Subcutaneous abdominal adipose tissue (tissue), 5 donors: ENCODE results near the gene FBXL12.
"Not testable (repeated sequence)": the region's sequence is repeated elsewhere in the genome, so short reads cannot be mapped to it uniquely, and the experiment has no call there.

ENCODE experiments used
- H3K27ac ChIP-seq: one replicate; pipeline ENCODE4 v1.7.0; 2013; ENCODE audit warnings: low read depth, mild to moderate bottlenecking, inconsistent platforms, low read length, moderate library complexity
- H3K27me3 ChIP-seq, 5 donors: one replicate each; pipeline ENCODE4 v1.7.0; 2013; ENCODE audit warnings: low read length in 5 of 5, inconsistent platforms in 1 of 5; ENCODE audit not compliant: control insufficient read depth in 5 of 5, insufficient read depth in 4 of 5
- H3K36me3 ChIP-seq, 5 donors: one replicate each; pipeline ENCODE4 v1.7.0; 2013; ENCODE audit warnings: low read length in 5 of 5; ENCODE audit not compliant: control insufficient read depth in 5 of 5, insufficient read depth in 5 of 5
- H3K4me1 ChIP-seq, 5 donors: one replicate each; pipeline ENCODE4 v1.7.0; 2013; ENCODE audit warnings: low read length in 5 of 5, mild to moderate bottlenecking in 3 of 5, moderate library complexity in 1 of 5; ENCODE audit not compliant: control insufficient read depth in 5 of 5, insufficient read depth in 5 of 5
- H3K4me3 ChIP-seq, 5 donors: one replicate each; pipeline ENCODE4 v1.7.0; 2013; ENCODE audit warnings: low read length in 5 of 5, low read depth in 1 of 5
- H3K9ac ChIP-seq, 5 donors: one replicate each; pipeline ENCODE4 v1.7.0; 2013; ENCODE audit warnings: low read length in 5 of 5, mild to moderate bottlenecking in 4 of 5, moderate library complexity in 3 of 5
- H3K9me3 ChIP-seq, 5 donors: one replicate each; pipeline ENCODE4 v1.7.0; 2013; ENCODE audit warnings: low read length in 5 of 5; ENCODE audit not compliant: control insufficient read depth in 5 of 5
- donor health status: healthy.
- donor health status: healthy.
- donor health status: healthy.
- donor health status: healthy.
- donor health status: healthy.

FBXL12 gene

DNA sequence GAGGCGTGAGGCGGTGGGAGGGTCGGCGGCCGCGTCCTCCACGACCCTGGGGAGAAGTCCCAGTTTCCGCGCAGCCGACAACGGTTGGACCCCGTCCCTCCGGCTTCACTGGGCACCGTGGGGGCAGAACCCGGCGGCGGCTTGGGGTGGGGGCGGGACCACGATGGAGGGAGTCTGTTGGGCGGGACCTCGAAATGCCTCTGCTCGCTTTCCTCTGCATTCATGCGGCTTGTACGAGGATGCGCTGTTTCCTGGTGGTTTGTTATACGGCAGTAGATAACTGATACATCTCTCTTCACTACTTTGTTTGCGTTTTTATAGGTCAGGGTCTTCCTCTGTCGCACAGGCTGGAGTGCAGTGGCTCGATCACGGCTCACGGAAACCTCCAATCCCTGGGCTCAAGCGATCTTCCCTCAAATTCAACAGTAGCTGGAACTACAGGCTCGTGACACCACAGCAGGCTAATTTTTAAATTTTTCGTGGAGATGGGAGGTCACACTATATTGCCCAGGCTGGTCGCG, 25.7 kb downstream of the FBXL12 start:
- Histone ChIP-seq H3K27ac (peak overlapping the region; percentile 74), H3K9me3 (no peaks in the 10 kb centered on the region), H3K4me1 (peaks cover 0 to 15% (median 5%) of the 10 kb centered on the region in 5 donors), H3K4me3 (peak overlapping the region; percentile 29 to 83 (median 78)), H3K27me3 (no peaks in the 10 kb centered on the region), H3K36me3 (no peaks in the 10 kb centered on the region), H3K9ac (peak overlapping the region in 3 of 5 donors; percentile 70 to 76 (median 71))

DNA sequence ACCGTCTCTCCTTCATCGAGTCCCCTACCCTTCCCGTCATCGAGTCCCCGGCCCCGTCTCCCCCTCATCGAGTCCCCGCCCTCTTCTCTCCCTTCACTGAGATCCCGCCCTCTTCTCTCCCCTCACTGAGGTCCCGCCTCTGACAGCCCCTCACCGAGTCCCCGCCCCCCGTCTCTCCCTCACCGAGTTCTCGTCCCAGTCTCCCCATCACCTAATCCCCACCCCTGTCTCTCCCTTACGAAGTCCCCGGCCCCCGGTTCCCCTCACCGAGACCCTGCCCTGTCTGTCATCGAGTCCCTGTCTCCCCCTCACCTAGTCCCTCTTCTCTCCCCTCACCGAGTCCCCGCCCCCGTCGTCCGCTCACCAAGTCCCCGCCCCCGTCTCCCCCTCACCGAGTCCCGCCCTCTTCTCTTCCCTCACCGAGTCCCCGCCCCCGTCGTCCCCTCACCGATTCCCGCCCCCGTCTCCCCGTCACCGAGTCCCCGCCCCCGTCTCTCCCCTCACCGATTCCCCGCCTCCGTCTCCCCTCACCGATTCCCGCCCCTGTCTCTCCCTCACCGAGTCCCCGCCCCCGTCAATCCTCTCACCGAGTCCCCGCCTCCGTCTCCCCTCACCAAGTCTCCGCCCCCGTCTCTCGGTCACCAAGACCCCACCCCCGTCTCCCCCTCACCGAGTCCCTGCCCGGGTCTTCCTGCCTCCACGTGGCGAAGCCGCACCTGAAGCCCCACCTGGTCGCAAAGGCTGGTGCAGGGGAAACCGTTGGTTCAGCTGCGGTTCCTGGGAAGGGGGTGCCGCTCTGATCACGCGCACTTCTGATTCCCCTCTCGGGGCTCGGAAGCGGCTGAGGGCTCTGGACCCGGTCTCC, 26.4 kb downstream of the FBXL12 start:
- H3K27me3 ChIP-seq, result no peaks in the 10 kb centered on the region
- peak overlapping the region; percentile 66 to 83 (median 78) for H3K4me3 ChIP-seq
- peaks cover 0 to 15% (median 5%) of the 10 kb centered on the region in 5 donors for H3K4me1 ChIP-seq
- no peaks in the 10 kb centered on the region for H3K9me3 ChIP-seq
- peak overlapping the region; percentile 74 for H3K27ac ChIP-seq
- H3K36me3 ChIP-seq, result no peaks in the 10 kb centered on the region
- H3K9ac ChIP-seq, result peak overlapping the region in 3 of 5 donors; percentile 70 to 76 (median 71)

DNA sequence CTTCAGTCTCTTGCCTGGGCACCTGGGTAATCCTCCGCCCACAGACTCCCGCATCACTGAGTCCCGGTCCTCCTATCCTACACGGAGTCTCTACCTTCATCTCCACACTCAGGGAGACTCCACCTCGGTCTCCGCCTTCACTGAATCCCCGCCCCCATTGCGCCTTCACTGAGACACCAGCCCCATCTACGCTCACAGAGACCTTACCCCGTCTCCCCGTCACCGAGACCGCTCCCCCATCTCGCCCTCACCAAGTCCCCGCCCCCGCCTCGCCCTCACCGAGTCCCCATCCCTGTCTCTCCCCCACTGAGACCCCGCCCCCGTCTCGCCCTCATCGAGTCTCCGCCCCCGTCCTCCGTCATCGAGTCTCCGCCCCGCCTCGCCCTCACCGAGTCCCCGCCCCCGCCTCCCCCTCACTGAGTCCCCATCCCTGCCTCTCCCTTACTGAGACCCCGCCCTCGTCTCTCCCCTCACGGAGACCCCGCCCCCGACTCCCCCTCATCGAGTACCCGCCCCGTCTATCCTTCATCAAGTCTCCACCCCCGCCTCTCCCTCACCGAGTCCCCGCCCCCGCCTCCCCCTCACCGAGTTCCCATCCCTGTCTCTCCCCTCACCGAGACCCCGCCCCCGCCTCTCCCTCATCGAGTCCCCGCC, 27.2 kb downstream of the FBXL12 start:
- Histone ChIP-seq H3K9ac (no peak overlapping the region), H3K36me3 (no peaks in the 10 kb centered on the region), H3K27ac (peak overlapping the region; percentile 60), H3K4me1 (peaks cover 0 to 17% (median 5%) of the 10 kb centered on the region in 5 donors), H3K9me3 (no peaks in the 10 kb centered on the region), H3K27me3 (no peaks in the 10 kb centered on the region), H3K4me3 (peak overlapping the region; percentile 64 to 78 (median 75))

DNA sequence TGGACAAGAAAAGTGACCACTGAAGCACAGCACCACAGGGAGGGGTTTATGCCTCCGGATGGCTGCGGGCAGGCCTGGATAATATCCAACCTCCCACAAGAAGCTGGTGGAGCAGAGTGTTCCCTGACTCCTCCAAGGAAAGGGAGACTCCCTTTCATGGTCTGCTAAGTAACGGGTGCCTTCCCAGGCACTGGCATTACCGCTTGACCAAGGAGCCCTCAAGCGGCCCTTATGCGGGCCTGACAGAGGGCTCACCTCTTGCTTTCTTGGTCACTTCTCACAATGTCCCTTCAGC, 27.9 kb downstream of the FBXL12 start:
- H3K27me3 ChIP-seq, H3K9me3 ChIP-seq, H3K36me3 ChIP-seq, H3K9ac ChIP-seq, H3K4me3 ChIP-seq: not testable (repeated sequence)
- peaks cover 0 to 22% (median 12%) of the 10 kb centered on the region in 5 donors for H3K4me1 ChIP-seq
- H3K27ac ChIP-seq, result peak overlapping the region; percentile 23

DNA sequence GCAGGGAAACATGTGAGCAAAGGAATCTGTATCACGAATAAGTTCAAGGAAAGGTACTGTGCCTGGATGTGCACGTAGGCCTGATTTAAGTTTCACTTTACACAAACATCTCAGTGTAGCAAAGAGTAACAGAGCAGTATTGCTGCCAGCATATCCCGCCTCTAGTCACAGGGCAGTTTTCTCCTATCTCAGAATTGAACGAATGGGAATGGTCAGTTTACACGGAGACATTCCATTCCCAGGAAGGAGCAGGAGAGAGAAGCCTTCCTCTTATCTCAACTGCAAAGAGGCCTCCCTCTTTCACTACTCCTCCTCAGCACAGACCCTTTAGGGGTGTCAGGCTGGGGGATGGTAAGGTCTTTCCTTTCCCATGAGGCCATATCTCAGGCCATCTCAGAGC, 29.3 kb downstream of the FBXL12 start:
- H3K27me3 ChIP-seq, H3K4me3 ChIP-seq, H3K27ac ChIP-seq, H3K36me3 ChIP-seq, H3K9ac ChIP-seq, H3K9me3 ChIP-seq: not testable (repeated sequence)
- peaks cover 0 to 28% (median 22%) of the 10 kb centered on the region in 5 donors for H3K4me1 ChIP-seq

DNA sequence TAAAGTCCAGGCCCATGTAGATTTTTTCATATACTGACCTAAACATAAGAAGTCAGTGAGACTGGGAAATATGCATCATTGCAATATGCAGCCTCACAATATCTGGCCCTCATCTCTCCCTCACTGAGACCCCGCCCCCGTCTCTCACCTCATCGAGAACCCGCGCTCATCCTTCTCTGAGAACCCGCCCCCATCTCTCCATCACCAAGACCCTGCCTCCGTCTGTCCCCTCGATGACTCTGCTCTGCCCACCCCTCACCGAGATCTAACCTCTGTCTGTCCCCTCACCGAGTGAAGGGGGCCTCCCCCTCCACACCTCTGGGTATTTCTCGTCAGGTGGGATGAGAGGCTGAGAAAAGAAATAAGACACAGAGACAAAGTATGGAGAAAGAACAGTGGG, 29.8 kb downstream of the FBXL12 start:
- Histone ChIP-seq H3K27ac (no peak overlapping the region), H3K36me3 (no peaks in the 10 kb centered on the region), H3K4me3 (no peak overlapping the region), H3K9me3 (no peaks in the 10 kb centered on the region), H3K9ac (no peak overlapping the region), H3K27me3 (no peaks in the 10 kb centered on the region), H3K4me1 (peaks cover 0 to 30% (median 24%) of the 10 kb centered on the region in 5 donors)

DNA sequence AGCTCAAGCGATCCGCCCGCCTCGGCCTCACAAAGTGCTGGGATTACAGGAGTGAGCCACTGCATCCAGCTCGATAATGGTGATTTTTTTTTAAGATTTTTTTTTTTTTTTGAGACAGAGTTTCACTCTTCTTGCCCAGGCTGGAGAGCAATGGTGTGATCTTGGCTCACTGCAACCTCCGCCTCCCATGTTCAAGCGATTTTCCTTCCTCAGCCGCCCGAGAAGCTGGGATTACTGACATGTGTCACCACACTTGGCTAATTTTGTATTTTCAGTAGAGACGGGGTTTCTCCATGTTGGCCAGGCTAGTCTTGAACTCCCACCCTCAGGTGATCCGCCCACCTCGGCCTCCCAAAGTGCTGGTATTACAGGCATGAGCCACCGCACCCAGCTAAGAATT, 30.3 kb downstream of the FBXL12 start:
- H3K4me1 ChIP-seq, result peaks cover 0 to 30% (median 24%) of the 10 kb centered on the region in 5 donors
- H3K9me3 ChIP-seq, H3K36me3 ChIP-seq, H3K27me3 ChIP-seq, H3K4me3 ChIP-seq, H3K9ac ChIP-seq, H3K27ac ChIP-seq: not testable (repeated sequence)

DNA sequence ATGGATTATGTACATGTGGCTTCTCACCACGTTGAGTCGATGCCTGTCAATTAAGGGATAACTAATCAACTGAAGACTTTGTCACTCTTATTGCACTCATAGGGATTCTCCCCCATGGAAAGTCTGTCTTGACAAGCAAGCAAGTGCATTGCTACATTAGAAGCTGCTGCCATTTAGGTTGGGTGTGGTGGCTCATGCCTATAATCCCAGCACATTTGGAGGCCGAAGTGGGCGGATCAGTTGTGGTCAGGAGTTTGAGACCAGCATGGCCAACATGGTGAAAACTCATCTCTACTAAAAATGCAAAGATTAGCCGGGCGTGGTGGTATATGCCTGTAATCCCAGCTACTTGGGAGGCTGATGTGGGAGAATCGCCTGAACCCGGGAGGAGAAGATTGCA, 32.1 kb downstream of the FBXL12 start:
- Histone ChIP-seq H3K4me1 (peaks cover 0 to 24% (median 19%) of the 10 kb centered on the region in 5 donors), H3K9me3 (no peaks in the 10 kb centered on the region), H3K36me3 (no peaks in the 10 kb centered on the region), H3K4me3 (no peak overlapping the region), H3K27me3 (no peaks in the 10 kb centered on the region), H3K27ac (no peak overlapping the region), H3K9ac (no peak overlapping the region)

DNA sequence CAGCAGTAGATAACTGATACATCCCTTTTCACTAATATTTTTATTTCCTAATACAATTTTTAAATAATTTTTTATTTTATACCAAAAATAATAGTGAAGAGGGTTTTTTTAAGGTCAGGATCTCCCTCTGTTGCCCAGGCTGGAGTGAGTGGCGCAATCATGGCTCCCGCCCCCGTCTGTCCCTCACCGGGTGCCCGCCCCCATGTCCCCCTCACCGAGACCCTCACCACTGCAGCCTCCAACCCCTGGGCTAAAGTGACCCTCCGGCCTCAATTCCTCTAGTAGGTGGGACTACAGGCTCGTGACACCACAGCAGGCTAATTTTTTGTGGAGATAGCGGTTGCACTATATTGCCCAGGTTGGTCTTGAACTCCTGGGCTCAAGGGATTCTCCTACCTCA, 32.5 kb downstream of the FBXL12 start:
- H3K4me1 ChIP-seq, result peaks cover 0 to 22% (median 16%) of the 10 kb centered on the region in 5 donors
- no peaks in the 10 kb centered on the region for H3K9me3 ChIP-seq
- H3K27ac ChIP-seq, result no peak overlapping the region
- H3K27me3 ChIP-seq, result no peaks in the 10 kb centered on the region
- H3K36me3 ChIP-seq, result no peaks in the 10 kb centered on the region
- H3K4me3 ChIP-seq, result peak overlapping the region in 4 of 5 donors; percentile 74 to 84 (median 76)
- peak overlapping the region in 1 of 5 donors; percentile 76 for H3K9ac ChIP-seq
